ENCODE data around the gene OR10T2. TPM values are rescaled to one million over a fixed set of nuclear protein-coding genes. Genes with fewer than 3 reads are reported as not detected.
"Not testable (repeated sequence)": the region's sequence is repeated elsewhere in the genome, so short reads cannot be mapped to it uniquely, and the experiment has no call there.

The OR10T2 gene
- total RNA-seq (2014; rRNA removed; shearing (Covaris generic); ENCODE audit: low replicate concordance) = not detected in 2 replicates

GRCh38 chr1:158398818-158399514, at the start of gene OR10T2:
Gene OR10T2 (minus strand): TSS chr1:158399466. CDS start chr1:158399466, 0 bp downstream.
- in situ Hi-C loops (cut with HindIII; ENCODE audit: low pct_unique_long_range_greater_than_20kb, low sequenced_read_pairs) = no loop called here
- DNase-seq (ENCODE audit: low read depth) = no peak

- in situ Hi-C loops (cut with HindIII; ENCODE audit: low pct_unique_long_range_greater_than_20kb, low sequenced_read_pairs) = no loop called here
- no peak for DNase-seq (ENCODE audit: low read depth)
These were observed 46.1 kb upstream of the OR10T2 start for GRCh38 chr1:158445376-158445775.

GRCh38 chr1:158434741-158435140, 35.5 kb upstream of the OR10T2 start:
- in situ Hi-C loops (cut with HindIII; ENCODE audit: low pct_unique_long_range_greater_than_20kb, low sequenced_read_pairs) = no loop called here
- DNase-seq (ENCODE audit: low read depth) = no peak

- in situ Hi-C loops (cut with HindIII; ENCODE audit: low pct_unique_long_range_greater_than_20kb, low sequenced_read_pairs); DNase-seq (ENCODE audit: low read depth): not testable (repeated sequence)
These were observed 30.9 kb upstream of the OR10T2 start for GRCh38 chr1:158430163-158430562.

GRCh38 chr1:158426137-158426536, 26.9 kb upstream of the OR10T2 start, which contains the start of gene OR10K2:
Gene OR10K2 (minus strand): TSS chr1:158426237. CDS start chr1:158420866, 5,371 bp downstream.
- DNase-seq (ENCODE audit: low read depth) = no peak
- in situ Hi-C loops (cut with HindIII; ENCODE audit: low pct_unique_long_range_greater_than_20kb, low sequenced_read_pairs) = no loop called here

- in situ Hi-C loops (cut with HindIII; ENCODE audit: low pct_unique_long_range_greater_than_20kb, low sequenced_read_pairs) = no loop called here
- no peak for DNase-seq (ENCODE audit: low read depth)
These were observed 25.8 kb upstream of the OR10T2 start for GRCh38 chr1:158425027-158425426.

- in situ Hi-C loops (cut with HindIII; ENCODE audit: low pct_unique_long_range_greater_than_20kb, low sequenced_read_pairs) = no loop called here
These were observed 22.9 kb upstream of the OR10T2 start for GRCh38 chr1:158422212-158422611.

GRCh38 chr1:158417586-158417985, 18.3 kb upstream of the OR10T2 start:
- no peak for DNase-seq (ENCODE audit: low read depth)
- in situ Hi-C loops (cut with HindIII; ENCODE audit: low pct_unique_long_range_greater_than_20kb, low sequenced_read_pairs) = no loop called here

More at GRCh38 chr1:158422212-158422611, 22.9 kb upstream of the OR10T2 start:
- no peak for DNase-seq (ENCODE audit: low read depth)

GRCh38 chr1:158414651-158415345, 15.5 kb upstream of the OR10T2 start:
- in situ Hi-C loops (cut with HindIII; ENCODE audit: low pct_unique_long_range_greater_than_20kb, low sequenced_read_pairs) = no loop called here
- no peak for DNase-seq (ENCODE audit: low read depth)

GRCh38 chr1:158407092-158407491, 7.8 kb upstream of the OR10T2 start:
- in situ Hi-C loops (cut with HindIII; ENCODE audit: low pct_unique_long_range_greater_than_20kb, low sequenced_read_pairs) = no loop called here
- DNase-seq (ENCODE audit: low read depth) = no peak

- in situ Hi-C loops (cut with HindIII; ENCODE audit: low pct_unique_long_range_greater_than_20kb, low sequenced_read_pairs) = no loop called here
- no peak for DNase-seq (ENCODE audit: low read depth)
These were observed 1.6 kb upstream of the OR10T2 start for GRCh38 chr1:158400871-158401270.

GRCh38 chr1:158396646-158397045, 2.6 kb downstream of the OR10T2 start:
- DNase-seq (ENCODE audit: low read depth) = no peak
- in situ Hi-C loops (cut with HindIII; ENCODE audit: low pct_unique_long_range_greater_than_20kb, low sequenced_read_pairs) = no loop called here

- no peak for DNase-seq (ENCODE audit: low read depth)
- in situ Hi-C loops (cut with HindIII; ENCODE audit: low pct_unique_long_range_greater_than_20kb, low sequenced_read_pairs) = no loop called here
These were observed 5.8 kb downstream of the OR10T2 start for GRCh38 chr1:158393476-158393875.

GRCh38 chr1:158391099-158391498, 8.2 kb downstream of the OR10T2 start:
- in situ Hi-C loops (cut with HindIII; ENCODE audit: low pct_unique_long_range_greater_than_20kb, low sequenced_read_pairs) = no loop called here
- no peak for DNase-seq (ENCODE audit: low read depth)

- DNase-seq (ENCODE audit: low read depth) = no peak
- in situ Hi-C loops (cut with HindIII; ENCODE audit: low pct_unique_long_range_greater_than_20kb, low sequenced_read_pairs) = no loop called here
These were observed 8.9 kb downstream of the OR10T2 start for GRCh38 chr1:158390331-158390730.

- in situ Hi-C loops (cut with HindIII; ENCODE audit: low pct_unique_long_range_greater_than_20kb, low sequenced_read_pairs) = no loop called here
- no peak for DNase-seq (ENCODE audit: low read depth)
These were observed 24.4 kb downstream of the OR10T2 start for GRCh38 chr1:158374860-158375259.

- in situ Hi-C loops (cut with HindIII; ENCODE audit: low pct_unique_long_range_greater_than_20kb, low sequenced_read_pairs) = not testable (repeated sequence)
These were observed 25.2 kb downstream of the OR10T2 start for GRCh38 chr1:158374101-158374500.

GRCh38 chr1:158371188-158371953, 27.9 kb downstream of the OR10T2 start:
- in situ Hi-C loops (cut with HindIII; ENCODE audit: low pct_unique_long_range_greater_than_20kb, low sequenced_read_pairs) = no loop called here
- no peak for DNase-seq (ENCODE audit: low read depth)

More at GRCh38 chr1:158374101-158374500, 25.2 kb downstream of the OR10T2 start:
- DNase-seq (ENCODE audit: low read depth) = not testable (repeated sequence)

GRCh38 chr1:158366783-158367182, 32.5 kb downstream of the OR10T2 start:
- in situ Hi-C loops (cut with HindIII; ENCODE audit: low pct_unique_long_range_greater_than_20kb, low sequenced_read_pairs) = no loop called here

More at GRCh38 chr1:158366783-158367182, 32.5 kb downstream of the OR10T2 start:
- no peak for DNase-seq (ENCODE audit: low read depth)

Measured in Caki2 (cell line).